Epithelial cell of esophagus (primary cell): ENCODE data around the gene ANKRD62.

Experiments used
- DNase-seq: peaks from one replicate; pipeline ENCODE4 v3.0.0; 2010; ENCODE audit warnings: low read depth
- H3K4me3 ChIP-seq: 2 replicates; pipeline ENCODE4 v1.5.1; 2011; ENCODE audit warnings: mild to moderate bottlenecking, low read length, control low read depth
- CTCF ChIP-seq: IDR thresholded peaks from 2 replicates; pipeline ENCODE4 v1.5.1; 2011; ENCODE audit warnings: low read depth, mild to moderate bottlenecking, low read length, control low read depth, inconsistent platforms; ENCODE audit not compliant: insufficient read depth; ENCODE audit errors: missing control alignments

The ANKRD62 gene

GRCh38 chr18:12093520-12094257 lies at the start of gene ANKRD62:
Gene ANKRD62, plus strand, starts transcription at chr18:12093843. Its CDS starts 175 bp downstream, at chr18:12094018.
- no peak for DNase-seq
- TF ChIP-seq CTCF, result no peak
- no peak within 1 kb of the TSS for H3K4me3 ChIP-seq

- TF ChIP-seq CTCF, result no peak
- H3K4me3 ChIP-seq, result no peak overlapping the region
- DNase-seq, result no peak
Observed at GRCh38 chr18:12044591-12044990, 49.1 kb upstream of the ANKRD62 start.

- no peak for TF ChIP-seq CTCF
- no peak overlapping the region for H3K4me3 ChIP-seq
- no peak for DNase-seq
Observed at GRCh38 chr18:12046046-12046750, 47.4 kb upstream of the ANKRD62 start.

GRCh38 chr18:12046751-12047335 lies 46.8 kb upstream of the ANKRD62 start:
- H3K4me3 ChIP-seq, result no peak overlapping the region
- peak; percentile 32 for TF ChIP-seq CTCF
- DNase-seq, result no peak

- H3K4me3 ChIP-seq, result no peak overlapping the region
- no peak for TF ChIP-seq CTCF
- no peak for DNase-seq
Observed at GRCh38 chr18:12048010-12048826, 45.4 kb upstream of the ANKRD62 start.

GRCh38 chr18:12048827-12049175 lies 44.8 kb upstream of the ANKRD62 start:
- peak; percentile 51 for DNase-seq
- TF ChIP-seq CTCF, result no peak
- H3K4me3 ChIP-seq, result no peak overlapping the region
